ENCODE results near the gene LRRC23.

Gene LRRC23

DNA sequence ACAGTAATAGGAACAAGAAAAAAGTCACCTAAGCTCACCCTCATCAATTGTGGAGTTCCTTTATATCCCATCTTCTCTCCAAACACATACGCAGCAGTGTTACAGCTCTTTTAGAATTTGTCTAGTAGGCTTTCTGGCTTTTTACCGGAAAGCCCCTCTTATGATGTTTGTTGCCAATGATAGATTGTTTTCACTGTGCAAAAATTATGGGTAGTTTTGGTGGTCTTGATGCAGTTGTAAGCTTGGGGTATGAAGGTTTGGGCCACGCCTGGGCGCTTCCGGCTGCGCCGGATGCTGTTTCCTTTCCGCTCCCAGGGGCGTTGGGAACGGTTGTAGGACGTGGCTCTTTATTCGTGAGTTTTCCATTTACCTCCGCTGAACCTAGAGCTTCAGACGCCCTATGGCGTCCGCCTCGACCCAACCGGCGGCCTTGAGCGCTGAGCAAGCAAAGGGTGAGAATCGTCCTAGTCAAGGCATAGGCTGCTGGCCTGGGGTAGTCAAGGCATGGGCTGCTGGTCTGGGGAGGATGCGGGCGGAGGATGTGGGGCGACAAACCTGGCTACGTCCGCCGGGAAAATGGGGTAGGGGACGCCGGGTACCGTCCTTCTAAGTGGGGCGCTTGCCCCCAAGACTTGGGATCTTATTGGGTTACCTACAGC, 39.2 kb downstream of the LRRC23 start, which contains the start of the genes C12orf57 and RNU7-1:
TSS of gene C12orf57 (plus strand) at position 301 of the 659 bp plus-strand sequence. CDS start at position 401, 100 bp downstream.
TSS of gene RNU7-1 (plus strand) at position 95 of the 659 bp plus-strand sequence.
- DNase-seq, result peak in 12 of 14 donors; percentile 49 to 96 (median 70)

DNA sequence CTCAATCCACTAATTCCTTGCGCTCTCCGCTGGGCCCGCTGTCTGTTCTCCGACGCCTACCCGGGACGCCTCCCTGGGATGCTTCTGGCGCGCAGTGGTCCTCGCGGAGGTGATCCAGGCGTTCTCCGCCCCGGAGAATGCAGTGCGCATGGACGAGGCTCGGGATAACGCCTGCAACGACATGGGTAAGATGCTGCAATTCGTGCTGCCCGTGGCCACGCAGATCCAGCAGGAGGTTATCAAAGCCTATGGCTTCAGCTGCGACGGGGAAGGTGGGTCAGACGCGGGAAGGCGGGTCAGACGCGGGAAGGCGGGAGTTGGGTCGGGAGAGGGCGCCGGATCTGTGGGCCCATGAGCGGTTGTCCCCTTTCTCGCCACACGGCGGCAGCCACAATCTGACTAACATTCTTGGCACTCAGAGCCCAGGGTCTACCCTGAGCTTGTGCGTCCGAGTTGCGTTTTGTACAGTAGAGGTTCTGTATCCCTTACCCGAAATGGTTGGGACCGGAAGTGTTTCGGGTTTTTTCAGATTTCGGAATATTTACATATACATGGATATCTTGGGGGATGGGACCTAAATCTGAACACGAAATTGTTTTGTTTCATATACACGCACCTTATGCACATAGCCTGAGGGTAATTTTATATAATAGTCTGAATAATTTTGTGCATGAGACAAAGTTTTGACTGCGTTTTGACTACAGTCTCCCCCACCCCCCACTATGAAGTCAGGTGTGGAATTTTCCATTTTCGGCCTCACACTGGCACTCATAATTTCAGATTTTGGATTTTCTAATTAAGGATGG, 40.0 kb downstream of the LRRC23 start:
- peak in 13 of 14 donors; percentile 48 to 92 (median 85) for DNase-seq

DNA sequence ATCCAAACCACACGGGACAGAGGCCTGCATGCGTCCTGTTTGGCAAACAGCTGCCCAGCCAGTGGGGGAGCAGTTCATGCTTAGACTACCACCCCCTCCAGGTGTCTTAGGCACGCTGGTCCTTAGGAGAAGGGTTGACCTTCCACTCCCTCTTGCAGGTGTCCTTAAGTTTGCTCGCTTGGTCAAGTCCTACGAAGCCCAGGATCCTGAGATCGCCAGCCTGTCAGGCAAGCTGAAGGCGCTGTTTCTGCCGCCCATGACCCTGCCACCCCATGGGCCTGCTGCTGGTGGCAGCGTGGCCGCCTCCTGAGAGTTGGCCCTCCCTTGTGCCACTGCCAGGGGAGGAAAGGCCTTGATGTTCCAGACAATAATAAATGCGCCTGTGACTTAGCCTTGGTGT, 41.0 kb downstream of the LRRC23 start:
- no peak for DNase-seq

DNA sequence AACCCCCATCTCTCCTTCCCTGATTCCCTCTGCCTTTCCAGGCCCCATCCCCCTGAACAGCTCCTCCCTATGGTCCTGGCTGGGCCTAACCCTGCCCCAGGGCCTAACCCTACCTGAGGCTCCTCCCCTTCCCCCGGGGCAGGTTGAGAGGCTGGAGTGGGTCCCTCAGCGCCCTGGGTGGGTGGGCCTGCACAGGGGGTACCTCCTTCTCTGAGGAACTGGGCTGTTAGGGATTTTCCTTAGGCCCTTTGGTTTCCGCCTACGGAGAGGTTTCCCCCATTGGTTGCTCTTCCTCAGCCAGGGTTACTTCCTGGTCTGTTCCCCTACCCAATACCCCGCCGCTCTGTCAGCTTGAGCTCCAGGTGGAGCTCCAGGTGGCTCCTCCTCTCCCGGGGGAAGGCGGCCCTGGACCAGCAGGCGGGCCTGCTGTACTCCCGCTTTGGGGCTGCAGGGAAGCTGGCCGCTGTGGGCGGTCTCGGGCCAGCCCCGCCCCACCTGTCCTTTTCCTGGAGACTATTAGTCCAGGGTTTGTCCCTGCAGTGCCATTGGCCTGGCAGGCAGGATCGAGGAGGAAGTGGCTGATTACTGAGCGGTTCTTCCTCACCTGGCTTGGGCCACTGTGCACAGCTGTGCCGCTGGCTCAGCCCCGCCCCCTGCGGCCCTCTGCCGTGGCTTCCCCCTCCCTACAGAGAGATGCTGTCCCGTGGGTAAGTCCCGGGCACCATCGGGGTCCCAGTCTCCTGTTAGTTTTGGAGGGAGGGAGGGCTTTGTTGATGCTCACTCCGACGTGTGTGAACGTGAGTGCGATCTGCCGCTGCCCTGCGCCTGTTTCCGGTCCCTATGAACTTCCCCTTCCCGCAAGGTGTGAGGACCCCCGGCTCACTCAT, 41.7 kb downstream of the LRRC23 start:
- peak in 1 of 14 donors; percentile 61 for DNase-seq

DNA sequence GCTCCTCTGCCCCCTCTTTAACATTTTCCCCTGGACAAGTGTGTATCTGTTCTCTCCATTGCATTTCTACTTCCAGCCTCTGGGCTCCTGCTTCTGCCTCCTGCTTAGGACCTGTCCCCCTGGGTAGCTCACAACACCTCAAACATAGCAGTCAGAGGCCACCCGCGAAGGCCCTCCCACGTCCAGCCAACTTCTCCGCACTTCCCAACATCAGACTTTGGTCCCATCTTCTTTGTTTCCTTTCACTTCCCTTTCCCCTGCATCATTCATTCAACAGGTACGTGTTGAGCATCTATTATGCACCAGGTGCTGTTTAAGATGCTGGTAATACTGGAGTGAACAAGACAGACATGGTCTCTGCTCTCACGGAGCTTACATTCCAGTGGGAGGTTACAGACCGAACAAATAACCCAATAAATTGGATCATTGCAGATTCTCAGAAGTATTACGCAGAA, 42.3 kb downstream of the LRRC23 start:
- DNase-seq, result no peak

DNA sequence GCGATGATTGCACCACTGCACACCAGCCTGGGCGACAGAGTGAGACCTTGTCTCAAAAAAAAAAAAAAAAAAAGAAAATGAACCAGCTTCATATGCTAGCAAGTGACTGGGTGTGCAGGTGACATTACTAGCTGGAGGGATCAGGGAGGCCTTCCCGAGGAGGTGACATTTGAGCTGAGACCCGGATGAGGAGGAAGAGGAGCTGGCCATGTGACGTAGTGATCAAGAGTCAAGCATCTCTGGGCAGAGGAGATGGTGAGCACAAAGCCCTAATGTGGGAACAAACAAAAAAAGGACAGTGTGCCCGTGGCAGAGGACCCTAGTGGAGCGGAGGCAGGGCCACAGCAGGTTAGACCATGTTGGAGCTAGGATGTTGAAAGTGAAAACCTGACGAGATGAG, 43.0 kb downstream of the LRRC23 start:
- no peak for DNase-seq

DNA sequence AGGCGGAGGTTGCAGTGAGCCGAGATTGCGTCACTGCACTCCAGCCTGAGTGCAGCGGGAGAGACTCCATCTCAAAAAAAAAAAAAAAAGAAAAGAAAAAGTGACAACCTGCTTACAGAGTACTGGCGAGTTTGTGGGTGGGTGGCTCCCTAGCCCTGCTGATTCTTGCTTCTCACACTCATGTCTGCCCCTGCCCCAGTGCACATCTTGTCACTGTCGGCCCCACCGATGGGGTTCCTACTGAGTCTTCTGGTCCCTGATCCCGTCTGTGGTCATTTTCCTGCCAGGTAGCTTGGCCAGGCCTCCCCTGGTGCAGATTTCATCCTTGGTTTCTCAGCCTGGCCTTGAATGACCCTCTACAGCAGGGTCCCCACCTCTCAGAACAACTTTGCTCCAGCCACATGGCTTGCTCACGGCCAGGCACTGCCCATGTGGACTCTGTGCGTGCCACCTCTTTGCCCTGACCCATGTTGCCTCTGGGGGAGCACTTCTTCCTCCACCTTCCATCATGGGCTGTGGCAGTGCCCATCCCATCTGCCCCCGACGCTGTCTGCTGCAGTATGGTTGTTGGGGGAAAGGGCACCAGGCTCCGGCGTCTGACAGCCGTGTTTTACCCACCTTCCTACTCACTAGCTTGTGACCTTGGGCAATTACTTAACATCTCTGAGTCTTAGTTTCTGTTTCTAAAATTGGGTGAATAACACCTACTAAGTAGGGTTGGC, 44.4 kb downstream of the LRRC23 start:
- no peak for DNase-seq

DNA sequence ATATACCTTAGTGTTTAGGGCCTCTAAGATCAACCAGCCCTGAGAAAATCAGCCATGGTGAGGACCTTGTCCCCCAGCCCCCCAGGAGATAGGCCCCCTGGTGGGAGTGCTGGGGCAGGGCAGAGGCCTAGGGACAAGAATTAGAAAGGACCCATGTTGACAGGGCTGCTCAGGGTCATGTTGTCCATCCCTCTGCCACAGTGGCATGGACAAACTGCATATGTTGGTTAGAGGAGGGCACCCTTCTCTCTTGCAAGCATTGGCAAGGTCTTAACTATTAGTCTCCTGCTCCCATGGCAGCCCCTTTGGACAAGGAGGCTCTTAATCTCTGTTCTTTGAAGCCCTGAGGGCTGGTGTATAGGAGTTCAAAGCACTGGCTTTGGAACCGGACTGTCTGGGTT, 45.8 kb downstream of the LRRC23 start:
- DNase-seq, result no peak

DNA sequence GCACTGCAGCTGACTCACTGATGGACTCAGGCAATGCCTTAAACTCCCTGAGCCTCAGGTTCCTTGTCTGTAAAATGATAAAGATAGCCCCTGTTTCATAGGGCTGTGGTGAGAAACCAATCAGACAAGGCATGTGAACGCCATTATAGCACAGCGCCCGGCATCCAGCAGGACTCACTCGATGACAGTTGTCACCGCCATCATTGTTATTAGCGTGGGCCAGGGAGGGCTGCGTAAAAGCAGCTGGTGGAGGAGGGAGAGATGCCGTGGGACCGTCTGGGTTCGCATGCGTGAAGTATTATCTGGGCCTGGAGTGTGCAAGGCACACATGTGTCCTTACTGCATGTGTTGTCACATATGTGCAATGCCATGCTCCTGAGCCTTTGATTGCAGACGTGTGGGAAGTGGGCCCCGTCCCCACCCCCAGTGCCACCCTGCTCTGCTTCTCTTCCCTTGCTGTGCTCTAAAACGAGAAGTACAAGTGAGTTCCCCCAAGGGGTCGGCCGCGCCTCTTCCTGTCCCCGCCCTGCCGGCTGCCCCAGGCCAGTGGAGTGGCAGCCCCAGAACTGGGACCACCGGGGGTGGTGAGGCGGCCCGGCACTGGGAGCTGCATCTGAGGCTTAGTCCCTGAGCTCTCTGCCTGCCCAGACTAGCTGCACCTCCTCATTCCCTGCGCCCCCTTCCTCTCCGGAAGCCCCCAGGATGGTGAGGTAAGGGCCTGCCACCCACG, 46.4 kb downstream of the LRRC23 start, which contains the start of gene PTPN6:
TSS of gene PTPN6 (plus strand) at position 546 of the 730 bp plus-strand sequence. CDS start at position 703, 157 bp downstream.
- peak in 5 of 14 donors; percentile 23 to 60 (median 41) for DNase-seq

DNA sequence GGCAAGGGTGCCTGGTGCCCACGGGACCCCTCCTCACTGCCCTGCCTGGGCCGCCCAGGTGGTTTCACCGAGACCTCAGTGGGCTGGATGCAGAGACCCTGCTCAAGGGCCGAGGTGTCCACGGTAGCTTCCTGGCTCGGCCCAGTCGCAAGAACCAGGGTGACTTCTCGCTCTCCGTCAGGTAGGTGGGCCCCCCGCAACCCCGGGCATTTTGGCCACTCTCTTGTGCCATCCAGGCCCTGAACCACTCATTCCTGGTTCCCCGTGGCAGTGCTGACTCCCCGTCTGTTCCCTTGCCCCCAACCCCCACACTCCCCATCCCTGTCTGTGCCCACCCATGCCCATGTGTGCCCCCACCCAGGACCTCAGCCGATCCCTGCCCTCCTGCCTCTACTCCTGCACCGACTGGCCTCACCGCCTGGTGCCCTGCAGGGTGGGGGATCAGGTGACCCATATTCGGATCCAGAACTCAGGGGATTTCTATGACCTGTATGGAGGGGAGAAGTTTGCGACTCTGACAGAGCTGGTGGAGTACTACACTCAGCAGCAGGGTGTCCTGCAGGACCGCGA, 47.0 kb downstream of the LRRC23 start:
- no peak for DNase-seq

DNA sequence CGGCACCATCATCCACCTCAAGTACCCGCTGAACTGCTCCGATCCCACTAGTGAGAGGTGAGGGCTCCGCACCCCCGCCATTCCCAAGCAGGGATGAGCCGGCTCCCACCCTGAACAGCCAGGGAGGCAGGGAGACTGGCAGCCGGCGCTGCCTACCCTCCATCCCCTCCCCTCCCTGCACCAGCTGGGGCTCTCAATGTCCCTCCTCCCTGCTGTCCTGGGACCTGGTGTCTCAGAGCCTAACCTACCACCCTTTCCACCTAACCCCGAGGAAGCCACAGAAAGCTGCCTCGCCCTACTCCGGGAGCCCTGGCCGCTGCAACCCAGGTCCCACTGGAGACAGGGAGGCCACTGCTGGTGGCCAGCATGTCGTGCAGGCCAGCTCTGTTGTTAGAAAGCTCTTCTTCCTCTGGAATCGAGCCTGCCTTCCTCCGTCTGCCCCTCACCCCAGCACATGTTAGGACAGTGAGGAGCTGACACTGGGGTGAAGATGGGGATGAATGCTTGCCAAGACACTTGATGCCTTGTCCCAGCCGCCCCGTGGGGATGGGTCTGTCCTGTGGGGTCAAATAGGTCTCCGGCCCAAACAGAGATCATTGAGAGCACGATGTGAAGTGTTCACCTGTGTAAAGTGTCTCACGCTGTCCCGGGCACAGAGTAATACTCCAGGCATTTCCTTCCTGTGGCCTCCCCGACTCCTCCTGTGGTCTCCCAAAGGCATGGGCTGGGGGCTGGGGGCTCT, 47.7 kb downstream of the LRRC23 start:
- DNase-seq, result no peak

DNA sequence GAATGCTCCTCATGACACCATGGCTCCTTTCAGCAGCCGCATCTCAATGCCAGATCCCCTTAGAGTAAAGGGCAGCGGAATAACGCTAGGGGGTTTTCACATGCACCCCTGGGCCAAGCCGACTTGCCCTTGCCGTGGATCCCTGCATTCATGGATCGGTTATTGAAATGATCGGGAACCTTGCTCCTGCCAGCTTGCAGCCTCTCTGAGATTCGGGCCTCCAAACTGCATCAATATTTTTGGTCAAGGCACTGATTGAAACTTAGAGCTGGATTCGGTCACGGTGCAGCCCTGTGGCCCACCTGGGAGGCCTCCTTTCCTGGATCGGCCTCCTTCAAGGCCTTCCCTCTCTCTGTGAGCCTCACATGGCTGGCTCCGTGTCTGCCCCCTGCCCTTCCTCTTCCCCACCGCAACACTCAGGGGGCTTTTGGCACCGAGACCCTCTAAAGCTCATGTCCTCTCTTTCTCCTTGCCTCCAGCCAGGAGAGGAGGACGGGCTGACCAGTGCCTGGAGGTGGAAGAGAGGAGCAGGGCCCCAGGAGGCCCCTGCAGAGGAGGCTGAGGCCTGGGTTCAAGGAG, 48.3 kb downstream of the LRRC23 start:
- no peak for DNase-seq

DNA sequence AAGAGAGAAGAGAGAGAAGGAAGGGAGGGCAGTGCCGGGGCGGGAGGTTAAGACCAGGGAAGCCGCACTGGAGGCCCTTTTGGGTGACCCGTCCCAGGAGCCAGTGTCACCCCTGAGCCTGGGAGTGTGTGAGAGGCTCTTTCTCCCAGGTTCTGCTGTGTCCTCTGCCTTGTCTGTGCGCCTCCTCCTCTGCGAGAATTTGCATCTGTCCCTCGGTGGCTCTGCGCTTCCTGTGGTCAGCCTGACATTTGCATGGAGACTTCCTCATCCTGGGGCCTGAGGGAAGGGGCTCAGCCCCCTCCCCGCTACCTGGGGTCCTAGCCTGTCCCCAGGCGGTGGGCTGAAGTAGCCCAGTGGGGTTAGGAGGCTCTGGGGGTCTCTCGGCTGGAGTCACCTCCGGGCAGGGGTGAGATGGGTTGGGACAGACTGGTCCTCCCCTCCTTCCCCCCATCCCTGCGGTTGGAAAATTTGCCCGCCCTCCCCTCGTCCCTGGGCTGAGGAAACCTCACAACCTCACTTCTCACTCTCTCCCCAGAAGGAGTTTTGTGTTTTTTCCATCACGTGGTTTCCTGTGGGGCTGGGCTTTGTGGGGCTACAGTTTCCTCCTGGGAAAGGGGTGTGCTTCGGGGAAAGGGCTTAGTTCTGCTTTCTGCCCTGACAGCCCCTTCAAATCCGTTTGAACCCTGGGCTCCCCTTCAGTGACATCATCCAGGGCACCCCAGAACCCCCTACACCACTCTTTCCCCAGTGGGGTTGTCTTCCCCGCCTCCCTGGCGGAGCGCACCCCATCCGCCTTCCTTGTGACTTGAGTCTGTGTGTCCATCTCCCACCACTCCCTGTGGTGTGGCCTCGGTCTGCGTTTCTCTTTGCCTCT, 49.1 kb downstream of the LRRC23 start:
- DNase-seq, result peak in 9 of 14 donors; percentile 31 to 75 (median 62)

DNA sequence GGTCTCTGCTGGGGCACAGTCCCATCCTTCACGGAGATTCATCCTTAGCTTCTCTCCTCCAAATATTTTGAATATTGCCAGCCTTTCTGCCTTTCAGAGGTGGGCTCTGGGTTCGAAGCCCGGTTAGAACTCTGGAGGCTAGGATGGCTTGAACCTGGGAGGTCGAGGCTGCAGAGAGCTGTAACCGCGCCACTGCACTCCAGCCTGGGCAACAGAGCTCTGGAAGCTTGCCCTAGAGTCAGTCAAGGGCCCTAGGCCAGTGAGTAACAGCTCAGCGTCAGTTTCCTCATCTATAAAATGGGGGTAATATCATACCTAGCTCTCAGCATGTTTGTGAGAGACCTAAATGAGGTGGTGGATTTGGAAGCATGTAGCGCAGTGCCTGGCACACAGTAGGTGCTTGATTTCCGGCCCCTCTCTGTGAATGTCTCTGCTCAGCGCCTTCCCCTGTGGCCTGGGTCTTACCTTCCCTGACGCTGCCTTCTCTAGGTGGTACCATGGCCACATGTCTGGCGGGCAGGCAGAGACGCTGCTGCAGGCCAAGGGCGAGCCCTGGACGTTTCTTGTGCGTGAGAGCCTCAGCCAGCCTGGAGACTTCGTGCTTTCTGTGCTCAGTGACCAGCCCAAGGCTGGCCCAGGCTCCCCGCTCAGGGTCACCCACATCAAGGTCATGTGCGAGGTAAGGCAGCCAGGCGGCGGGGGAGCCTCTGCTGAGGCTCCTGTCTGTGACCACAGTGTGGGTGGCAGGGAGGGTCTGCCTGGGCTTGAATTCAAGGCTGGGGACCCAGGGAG, 49.9 kb downstream of the LRRC23 start:
- no peak for DNase-seq

DNA sequence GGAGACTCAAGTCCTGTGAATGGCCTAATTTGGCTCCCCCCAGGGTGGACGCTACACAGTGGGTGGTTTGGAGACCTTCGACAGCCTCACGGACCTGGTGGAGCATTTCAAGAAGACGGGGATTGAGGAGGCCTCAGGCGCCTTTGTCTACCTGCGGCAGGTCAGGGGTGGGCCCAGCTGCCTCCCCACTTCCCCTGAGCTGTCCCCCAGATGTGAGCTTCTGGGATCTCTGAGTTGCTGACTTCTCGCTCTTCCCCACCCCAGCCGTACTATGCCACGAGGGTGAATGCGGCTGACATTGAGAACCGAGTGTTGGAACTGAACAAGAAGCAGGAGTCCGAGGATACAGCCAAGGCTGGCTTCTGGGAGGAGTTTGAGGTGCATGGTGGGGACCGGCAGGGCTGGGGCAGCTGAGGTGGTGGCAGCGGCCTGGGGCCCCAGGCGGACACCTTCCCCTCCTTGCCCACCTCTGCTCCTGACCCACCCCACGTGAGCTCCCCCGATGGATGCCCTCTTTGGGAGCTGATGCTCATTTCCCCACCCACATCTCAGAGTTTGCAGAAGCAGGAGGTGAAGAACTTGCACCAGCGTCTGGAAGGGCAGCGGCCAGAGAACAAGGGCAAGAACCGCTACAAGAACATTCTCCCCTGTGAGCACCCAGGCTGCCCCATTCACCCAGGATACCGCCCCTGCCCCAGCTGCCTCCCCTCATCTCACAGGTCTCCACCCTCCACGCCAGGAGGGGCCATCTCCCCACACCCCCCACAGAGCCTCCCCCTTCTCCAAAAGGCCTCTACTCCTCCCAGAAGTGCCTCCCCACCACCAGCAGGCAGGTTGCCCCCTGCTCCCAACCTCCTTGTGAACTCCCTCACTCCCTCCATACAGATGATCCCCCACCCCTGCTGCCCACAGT, 50.7 kb downstream of the LRRC23 start:
- DNase-seq, result no peak

DNA sequence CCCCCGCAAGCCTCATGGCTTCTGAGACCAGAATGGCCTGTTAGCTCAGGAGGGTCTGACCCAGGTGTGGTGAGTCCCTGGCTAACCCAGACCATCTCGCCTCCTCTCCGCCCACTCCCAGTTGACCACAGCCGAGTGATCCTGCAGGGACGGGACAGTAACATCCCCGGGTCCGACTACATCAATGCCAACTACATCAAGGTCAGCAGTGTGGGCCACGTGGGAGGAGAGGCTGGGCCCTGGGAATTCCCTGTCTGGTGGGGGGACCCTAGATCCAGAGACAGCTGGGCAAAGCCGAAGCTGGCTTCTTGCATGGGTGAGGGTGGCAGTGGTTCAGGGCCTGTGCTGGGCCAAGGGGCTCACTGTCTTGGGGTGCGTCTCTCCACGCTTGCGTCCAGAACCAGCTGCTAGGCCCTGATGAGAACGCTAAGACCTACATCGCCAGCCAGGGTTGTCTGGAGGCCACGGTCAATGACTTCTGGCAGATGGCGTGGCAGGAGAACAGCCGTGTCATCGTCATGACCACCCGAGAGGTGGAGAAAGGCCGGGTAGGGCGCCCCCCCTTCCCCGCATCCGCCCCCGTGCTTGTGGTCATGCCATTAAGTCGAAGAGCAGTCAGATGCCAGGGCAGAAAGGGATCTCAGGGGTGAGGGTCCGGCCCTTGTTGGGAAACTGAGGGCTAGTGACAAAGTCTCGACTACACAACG, 51.6 kb downstream of the LRRC23 start:
- no peak for DNase-seq
